Activated T-cell treated with anti-CD3 and anti-CD28 coated beads, Interleukin-2, amount 50 U/mL, for 72 hours (primary cell): Measurements from ENCODE around the gene CATSPERE. TPM values are rescaled to one million over a fixed set of nuclear protein-coding genes. Genes with fewer than 3 reads are reported as not detected.
"Not testable (repeated sequence)": the region's sequence is repeated elsewhere in the genome, so short reads cannot be mapped to it uniquely, and the experiment has no call there.

Source experiments
- ATAC-seq, 2 donors: fragments of 150-1000 bp; cut with Tn5 transposase; replicated peaks in 1 of 2; 2 replicates each; pipeline ENCODE4 v1.10.0; 2021; ENCODE audit warnings: moderate library complexity in 2 of 2, mild to moderate bottlenecking in 1 of 2
- DNase-seq, 2 donors: peaks; one replicate each; pipeline ENCODE4 v3.0.0; 2021 to 2022; ENCODE audit warnings: mixed read lengths in 1 of 2
- H3K27ac Mint-ChIP-seq: one replicate; pipeline ENCODE4 v1.8.0; 2022; ENCODE audit warnings: mild to moderate bottlenecking, moderate library complexity, mixed read lengths
- H3K27me3 Mint-ChIP-seq: one replicate; pipeline ENCODE4 v1.8.0; 2022; ENCODE audit warnings: low read depth, mixed read lengths
- H3K36me3 Mint-ChIP-seq, 2 donors: one replicate each; pipeline ENCODE4 v1.8.0; 2022; ENCODE audit warnings: mixed read lengths in 2 of 2, mild to moderate bottlenecking in 1 of 2; ENCODE audit not compliant: insufficient read depth in 2 of 2
- H3K4me1 Mint-ChIP-seq: one replicate; pipeline ENCODE4 v1.8.0; 2022; ENCODE audit warnings: low read depth, mixed read lengths
- H3K4me3 Mint-ChIP-seq, 2 donors: one replicate each; pipeline ENCODE4 v1.8.0; 2022; ENCODE audit warnings: mild to moderate bottlenecking in 2 of 2, mixed read lengths in 2 of 2, moderate library complexity in 2 of 2
- H3K9me3 Mint-ChIP-seq, 2 donors: one replicate each; pipeline ENCODE4 v1.8.0; 2022; ENCODE audit warnings: mixed read lengths in 2 of 2
- total RNA-seq, 2 donors: library from RNA; stranded (reverse); gene quantifications; one replicate each; pipeline ENCODE4 v1.2.3, GENCODE V29; 2022

CATSPERE gene
- total RNA-seq, 2 donors from 2014 or later: 0.38 to 0.83 TPM

DNA sequence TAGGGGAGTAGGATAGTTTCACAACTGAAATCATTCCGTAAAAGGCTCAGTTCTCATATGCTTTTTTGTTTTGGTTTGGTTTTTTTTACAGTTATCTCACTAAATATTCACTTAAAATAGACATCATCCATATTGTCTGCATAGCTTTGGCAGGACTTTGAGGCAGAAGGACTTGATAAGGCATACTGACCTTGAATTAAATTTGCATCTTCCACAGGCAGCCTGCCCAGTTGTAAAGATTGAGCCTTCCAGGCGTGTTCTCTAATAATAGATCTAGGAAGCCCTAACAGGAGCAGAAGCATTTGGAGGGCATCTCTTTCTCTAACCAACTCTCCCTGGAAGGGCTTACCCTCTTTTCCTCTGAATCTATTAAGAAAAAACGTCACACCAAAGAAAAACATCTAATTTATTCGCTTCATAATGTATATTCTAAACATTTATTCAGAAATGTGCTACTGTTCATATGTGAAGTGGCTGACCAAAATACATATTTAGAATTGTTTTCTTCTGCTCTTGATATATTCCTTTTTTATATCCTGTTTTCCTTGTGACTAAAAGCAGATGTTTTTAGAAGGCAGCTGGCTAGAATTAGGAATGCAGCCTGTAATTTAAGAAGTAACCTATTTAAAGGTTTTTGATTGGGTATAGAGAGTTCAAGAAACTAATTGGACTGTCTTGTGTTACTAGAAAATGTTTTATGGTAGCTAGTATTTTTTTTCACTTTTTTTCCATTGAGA lies 212.0 kb downstream of the CATSPERE start:
- H3K27ac Mint-ChIP-seq: no peak overlapping the region
- peaks cover 3 to 10% of the 10 kb centered on the region in 2 donors for H3K36me3 Mint-ChIP-seq
- peaks cover 23% of the 10 kb centered on the region for H3K4me1 Mint-ChIP-seq
- ATAC-seq: no peak
- H3K9me3 Mint-ChIP-seq: peaks cover 0 to 2% of the 10 kb centered on the region in 2 donors
- H3K27me3 Mint-ChIP-seq: no peaks in the 10 kb centered on the region
- H3K4me3 Mint-ChIP-seq: no peak overlapping the region
- no peak for DNase-seq

DNA sequence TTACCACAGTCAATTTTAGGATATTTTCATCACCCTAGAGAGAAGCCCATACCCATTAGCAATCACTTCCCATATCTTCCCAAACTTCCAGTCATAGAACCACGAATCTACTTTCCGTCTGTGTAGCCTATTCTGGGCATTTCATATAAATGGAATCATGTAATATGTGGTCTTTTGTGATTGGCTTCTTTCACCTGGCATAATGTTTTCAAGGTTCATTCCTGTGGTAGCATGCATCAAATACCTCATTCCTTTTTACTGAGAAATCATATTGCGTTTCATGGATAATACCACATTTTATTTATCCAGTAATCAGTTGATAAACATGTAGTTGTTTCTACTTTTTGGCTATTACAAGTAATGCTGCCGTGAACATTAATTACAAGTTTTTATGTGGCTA lies 213.4 kb downstream of the CATSPERE start:
- no peaks in the 10 kb centered on the region for H3K27me3 Mint-ChIP-seq
- H3K36me3 Mint-ChIP-seq: peaks cover 3 to 10% of the 10 kb centered on the region in 2 donors
- peaks cover 0 to 2% of the 10 kb centered on the region in 2 donors for H3K9me3 Mint-ChIP-seq
- no peak overlapping the region for H3K27ac Mint-ChIP-seq
- no peak for ATAC-seq
- no peak for DNase-seq
- H3K4me3 Mint-ChIP-seq: no peak overlapping the region
- H3K4me1 Mint-ChIP-seq: peaks cover 23% of the 10 kb centered on the region

DNA sequence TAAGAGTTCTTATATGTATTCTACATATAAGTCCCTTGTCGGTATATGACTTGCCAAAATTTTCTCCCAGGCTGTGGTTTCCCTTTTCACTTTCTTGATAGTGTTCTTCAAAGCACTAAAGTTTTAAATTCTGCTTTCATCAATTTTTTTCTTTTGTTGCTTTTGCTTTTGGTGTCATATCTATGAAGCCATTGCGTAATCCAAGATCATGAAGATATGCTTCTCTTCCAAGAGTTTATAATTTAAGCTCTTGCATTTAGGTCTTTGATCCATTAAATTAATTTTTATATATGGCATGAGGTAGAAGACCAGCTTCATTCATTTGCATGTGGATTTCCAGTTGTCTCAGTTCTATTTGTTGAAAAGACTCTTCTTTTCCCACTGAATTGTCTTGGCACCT lies 214.1 kb downstream of the CATSPERE start:
- H3K9me3 Mint-ChIP-seq: peaks cover 0 to 2% of the 10 kb centered on the region in 2 donors
- no peak overlapping the region for H3K27ac Mint-ChIP-seq
- ATAC-seq: no peak
- no peaks in the 10 kb centered on the region for H3K27me3 Mint-ChIP-seq
- peaks cover 3 to 10% of the 10 kb centered on the region in 2 donors for H3K36me3 Mint-ChIP-seq
- peaks cover 23% of the 10 kb centered on the region for H3K4me1 Mint-ChIP-seq
- no peak for DNase-seq
- no peak overlapping the region for H3K4me3 Mint-ChIP-seq

DNA sequence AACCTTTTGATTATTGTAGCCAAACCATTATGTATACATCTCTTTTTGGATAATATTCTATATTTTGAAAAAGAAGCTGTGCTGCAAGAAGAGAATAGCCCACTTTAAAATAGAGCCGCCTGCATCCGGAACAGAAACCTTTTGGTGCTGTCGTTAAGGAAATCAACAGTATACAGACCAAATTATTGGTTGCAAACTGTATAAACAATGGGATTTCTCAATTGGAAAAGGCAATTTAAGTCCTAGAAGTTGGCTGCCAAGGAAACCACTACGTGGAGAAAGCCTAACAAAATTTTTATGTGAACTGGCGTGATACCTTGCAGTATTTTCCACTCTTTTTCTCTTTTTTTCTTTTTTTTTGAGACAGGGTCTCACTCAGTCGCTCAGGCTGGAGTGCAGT lies 217.6 kb downstream of the CATSPERE start:
- Mint-ChIP-seq H3K4me1 (peaks cover 32% of the 10 kb centered on the region), H3K9me3 (no peaks in the 10 kb centered on the region), H3K27me3 (no peaks in the 10 kb centered on the region), H3K4me3 (no peak overlapping the region), H3K36me3 (peaks cover 9 to 18% of the 10 kb centered on the region in 2 donors), H3K27ac (no peak overlapping the region)
- ATAC-seq: no peak
- DNase-seq: no peak

DNA sequence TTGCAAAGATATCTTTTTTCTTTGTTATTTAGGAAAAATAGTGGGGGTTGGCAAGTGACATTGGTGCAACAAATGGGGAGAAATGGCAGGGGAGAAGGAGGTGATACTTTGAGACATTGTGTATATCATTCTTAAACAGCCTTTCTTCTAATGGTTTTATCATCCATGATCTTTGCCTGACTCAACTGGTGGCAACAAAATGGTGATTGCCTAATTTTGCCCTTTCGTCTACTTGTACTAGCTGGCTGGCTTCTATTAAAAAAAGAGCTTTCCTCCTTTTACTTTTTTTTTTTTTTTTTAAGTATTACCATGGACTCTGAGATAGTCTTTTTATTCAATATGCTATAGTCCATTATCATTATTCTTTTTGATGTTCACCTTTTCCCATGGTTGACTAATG lies 219.6 kb downstream of the CATSPERE start:
- H3K9me3 Mint-ChIP-seq: no peaks in the 10 kb centered on the region
- H3K4me1 Mint-ChIP-seq: peaks cover 20% of the 10 kb centered on the region
- DNase-seq (no peak), ATAC-seq (no peak)
- H3K27me3 Mint-ChIP-seq: no peaks in the 10 kb centered on the region
- H3K27ac Mint-ChIP-seq: no peak overlapping the region
- H3K36me3 Mint-ChIP-seq: peaks cover 6 to 15% of the 10 kb centered on the region in 2 donors
- H3K4me3 Mint-ChIP-seq: no peak overlapping the region

DNA sequence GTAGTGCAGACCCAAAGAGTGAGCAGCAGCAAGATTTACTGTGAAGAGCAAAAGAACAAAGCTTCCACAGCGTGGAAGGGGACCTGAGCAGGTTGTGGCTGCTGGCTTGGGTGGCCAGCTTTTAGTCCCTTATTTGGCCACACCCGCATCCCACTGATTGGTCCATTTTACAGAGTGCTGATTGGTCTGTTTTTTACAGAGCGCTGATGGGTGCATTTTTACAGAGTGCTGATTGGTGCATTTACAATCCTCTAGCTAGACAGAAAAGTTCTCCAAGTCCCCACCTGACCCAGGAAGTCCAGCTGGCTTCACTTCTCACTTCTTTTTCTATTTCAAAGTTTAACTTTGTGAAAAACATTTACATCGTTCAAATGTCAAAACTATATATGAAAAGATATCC lies 221.0 kb downstream of the CATSPERE start:
- peaks cover 6 to 21% of the 10 kb centered on the region in 2 donors for H3K36me3 Mint-ChIP-seq
- DNase-seq, H3K4me3 Mint-ChIP-seq, H3K9me3 Mint-ChIP-seq, ATAC-seq, H3K27me3 Mint-ChIP-seq, H3K27ac Mint-ChIP-seq: not testable (repeated sequence)
- peaks cover 18% of the 10 kb centered on the region for H3K4me1 Mint-ChIP-seq

Other genes starting within 250 kb of the CATSPERE start
- gene ADSS2, start 9.4 kb upstream of the CATSPERE start, total RNA-seq: 10 to 100 TPM; 46.5 to 51.1 TPM
- gene DESI2, start 191.9 kb downstream of the CATSPERE start, total RNA-seq: 10 to 100 TPM; 35.0 to 41.0 TPM